GF-D8 (cell line): Measurements from ENCODE around the gene PSORS1C1.
"Not testable (repeated sequence)": the region's sequence is repeated elsewhere in the genome, so short reads cannot be mapped to it uniquely, and the experiment has no call there.

ENCODE experiments used
- DNase-seq: peaks from one replicate; lab custom pipeline; 2025; lab: John Stamatoyannopoulos, UW

PSORS1C1 gene

DNA sequence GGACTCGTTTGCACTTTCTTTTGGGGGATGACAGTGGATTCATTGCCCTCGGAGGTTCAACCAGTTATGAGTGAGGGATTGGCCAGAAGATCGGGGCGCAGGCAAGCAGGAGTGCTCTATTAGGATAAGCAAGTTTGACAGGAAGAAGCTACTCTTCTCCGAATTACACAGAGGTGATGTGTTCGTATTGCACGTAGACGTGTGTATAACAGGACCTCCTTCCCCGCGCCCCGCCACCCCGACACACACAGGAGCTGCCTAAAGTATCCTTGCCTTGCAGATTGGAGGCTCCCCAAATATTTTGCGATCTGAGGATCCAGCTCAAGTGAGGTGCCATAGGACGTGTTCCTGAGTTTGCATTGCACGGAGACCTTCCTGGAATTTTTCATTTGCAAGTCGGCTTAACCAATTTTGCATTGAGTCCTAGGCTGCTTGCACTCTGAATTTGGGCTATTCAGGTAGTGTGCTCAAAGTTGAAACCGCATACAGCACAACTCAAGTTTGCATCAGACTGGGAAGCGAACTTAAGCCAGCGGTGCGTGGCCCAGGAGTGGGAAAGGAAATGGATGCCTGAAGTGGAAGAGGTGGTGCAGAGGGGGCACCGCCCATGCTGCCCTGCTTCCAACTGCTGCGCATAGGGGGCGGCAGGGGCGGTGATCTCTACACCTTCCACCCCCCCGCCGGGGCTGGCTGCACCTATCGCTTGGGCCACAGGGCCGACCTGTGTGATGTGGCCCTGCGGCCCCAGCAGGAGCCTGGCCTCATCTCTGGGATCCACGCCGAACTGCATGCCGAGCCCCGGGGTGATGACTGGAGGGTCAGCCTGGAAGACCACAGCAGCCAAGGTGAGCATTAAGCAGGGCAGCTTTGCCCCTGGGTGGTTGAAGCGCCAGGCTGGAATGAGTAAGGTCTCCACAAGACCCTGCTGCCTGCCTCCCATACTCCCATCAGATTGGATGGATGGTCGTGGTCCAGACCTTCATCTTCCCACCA lies 44.6 kb downstream of the PSORS1C1 start:
- no peak for DNase-seq

DNA sequence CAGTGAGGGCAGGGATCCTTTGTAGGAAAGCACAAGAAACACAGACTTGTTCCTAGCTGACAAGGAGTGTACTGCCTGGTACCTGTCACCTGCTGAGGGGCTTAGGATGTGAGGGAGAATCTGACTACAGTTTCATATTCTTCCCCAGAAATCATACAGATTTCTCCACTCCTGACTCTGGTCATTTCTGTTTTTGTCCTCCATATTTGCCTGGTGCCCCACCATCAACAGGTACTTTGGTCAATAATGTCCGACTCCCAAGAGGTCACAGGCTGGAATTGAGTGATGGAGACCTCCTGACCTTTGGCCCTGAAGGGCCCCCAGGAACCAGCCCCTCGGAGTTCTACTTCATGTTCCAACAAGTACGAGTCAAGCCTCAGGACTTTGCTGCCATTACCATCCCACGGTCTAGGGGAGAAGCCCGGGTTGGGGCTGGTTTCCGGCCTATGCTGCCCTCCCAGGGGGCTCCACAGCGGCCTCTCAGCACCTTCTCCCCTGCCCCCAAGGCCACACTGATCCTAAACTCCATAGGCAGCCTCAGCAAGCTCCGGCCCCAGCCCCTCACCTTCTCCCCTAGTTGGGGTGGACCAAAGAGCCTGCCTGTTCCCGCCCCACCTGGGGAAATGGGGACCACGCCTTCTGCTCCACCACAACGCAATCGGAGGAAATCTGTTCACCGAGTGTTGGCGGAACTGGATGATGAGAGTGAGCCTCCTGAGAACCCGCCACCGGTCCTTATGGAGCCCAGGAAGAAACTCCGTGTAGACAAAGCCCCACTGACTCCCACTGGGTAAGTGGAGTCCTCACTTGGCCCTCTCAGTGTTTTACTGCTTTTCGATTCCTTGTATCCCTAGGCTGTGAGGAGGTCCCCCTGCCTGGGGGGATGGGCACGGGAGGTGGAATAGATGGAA lies 46.9 kb downstream of the PSORS1C1 start:
- DNase-seq: no peak

DNA sequence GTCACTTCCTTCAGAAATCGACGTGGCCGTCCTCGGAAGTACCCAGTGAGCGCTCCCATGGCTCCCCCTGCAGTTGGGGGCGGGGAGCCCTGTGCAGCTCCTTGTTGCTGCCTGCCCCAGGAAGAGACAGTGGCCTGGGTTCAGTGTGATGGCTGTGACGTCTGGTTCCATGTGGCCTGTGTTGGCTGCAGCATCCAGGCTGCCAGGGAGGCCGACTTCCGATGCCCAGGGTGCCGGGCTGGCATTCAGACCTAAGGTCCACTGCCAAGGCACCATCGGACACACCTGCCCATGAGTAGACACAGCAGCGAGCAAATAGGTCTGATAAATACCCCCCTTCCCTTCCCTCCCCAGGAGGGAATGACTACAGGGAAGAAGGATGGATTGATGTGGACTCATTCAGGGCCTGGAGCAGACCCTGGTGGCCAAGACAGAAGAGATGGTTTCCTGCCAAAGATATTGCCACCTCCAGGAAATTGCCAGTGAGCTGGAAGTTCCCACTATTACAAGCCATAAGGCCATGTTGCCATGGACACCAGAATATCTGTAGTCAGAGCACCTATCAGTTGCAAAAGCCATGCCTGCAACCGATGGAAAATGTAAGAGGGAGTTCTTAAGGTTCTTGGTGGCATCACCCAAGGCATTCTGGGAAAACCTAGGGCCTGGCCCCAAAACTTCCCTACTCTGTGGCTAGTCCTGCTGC lies 48.0 kb downstream of the PSORS1C1 start:
- DNase-seq: no peak

DNA sequence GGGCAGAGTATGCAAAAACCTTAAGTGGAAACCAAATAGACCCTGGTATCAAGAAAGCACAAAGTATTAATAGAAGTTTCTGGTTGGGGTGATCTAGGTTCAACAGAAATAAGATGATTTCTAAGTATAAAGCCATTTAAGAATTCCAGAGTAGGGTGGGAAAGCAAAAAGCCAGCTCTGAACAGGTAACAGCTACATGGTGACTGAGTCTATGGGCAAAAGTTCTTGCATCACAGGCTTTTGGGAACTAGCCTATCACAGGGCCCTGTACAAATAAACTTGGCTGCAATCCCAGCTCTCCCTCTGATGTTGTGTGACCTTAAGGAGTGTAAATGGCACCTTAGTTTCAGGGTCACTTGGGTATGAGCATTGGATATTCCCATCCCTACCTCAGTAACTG lies 49.3 kb downstream of the PSORS1C1 start:
- no peak for DNase-seq

DNA sequence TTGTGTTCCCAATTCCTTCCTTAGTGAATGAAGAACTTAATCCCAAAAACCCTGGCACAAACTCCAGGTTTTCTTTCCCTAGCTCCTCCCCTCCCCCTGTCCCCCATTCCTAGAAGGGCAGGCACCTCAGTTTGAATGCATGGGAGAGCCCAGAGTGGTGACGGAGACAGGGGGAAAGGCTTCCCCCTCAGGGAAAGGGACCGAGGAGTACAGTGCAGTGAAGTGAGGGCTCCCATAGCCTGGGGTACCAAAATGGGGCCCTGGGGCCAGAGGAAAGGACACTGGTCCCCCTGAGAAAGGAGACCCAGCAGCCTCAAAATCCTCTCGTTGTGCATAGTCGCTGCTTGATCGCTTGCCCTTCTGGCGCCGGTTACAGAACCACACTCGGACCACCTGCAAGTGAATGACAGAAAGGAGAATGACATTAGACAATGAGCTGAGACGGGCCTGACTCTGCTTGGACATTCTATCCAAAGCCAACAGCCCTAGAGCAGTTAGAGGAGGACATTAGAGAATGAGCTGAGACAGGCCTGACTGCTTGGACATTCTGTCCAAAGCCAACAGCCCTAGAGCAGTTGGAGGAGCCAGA lies 50.0 kb downstream of the PSORS1C1 start:
- not testable (repeated sequence) for DNase-seq

DNA sequence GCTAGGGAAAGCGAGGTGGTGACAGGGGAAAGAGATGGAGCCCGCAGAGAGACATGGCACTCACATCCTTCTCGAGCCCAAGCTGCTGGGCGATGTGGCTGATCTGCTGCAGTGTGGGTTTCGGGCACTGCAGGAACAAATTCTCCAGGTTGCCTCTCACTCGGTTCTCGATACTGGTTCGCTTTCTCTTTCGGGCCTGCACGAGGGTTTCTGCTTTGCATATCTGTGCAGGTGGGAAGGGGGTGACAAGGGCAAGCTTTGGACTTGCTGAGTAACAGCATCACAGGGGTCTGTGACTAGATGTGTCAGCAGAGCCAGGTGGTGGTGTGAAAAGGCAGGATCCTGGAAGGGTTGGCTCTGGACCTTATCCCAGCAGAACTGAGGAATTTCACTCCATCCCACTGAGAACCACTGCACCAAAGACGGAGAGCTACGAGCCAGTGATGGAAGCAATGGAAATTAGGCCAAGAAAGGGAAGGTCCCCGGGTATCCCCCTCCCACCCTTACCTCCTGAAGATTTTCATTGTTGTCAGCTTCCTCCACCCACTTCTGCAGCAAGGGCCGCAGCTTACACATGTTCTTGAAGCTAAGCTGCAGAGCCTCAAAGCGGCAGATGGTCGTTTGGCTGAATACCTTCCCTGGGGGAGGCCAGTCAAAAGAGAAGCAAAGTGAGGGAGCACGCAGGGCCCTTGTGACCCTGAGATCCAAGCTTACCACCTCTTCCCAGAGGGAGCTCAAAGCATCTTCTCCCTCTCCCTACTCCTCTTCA lies 50.6 kb downstream of the PSORS1C1 start:
- not testable (repeated sequence) for DNase-seq

DNA sequence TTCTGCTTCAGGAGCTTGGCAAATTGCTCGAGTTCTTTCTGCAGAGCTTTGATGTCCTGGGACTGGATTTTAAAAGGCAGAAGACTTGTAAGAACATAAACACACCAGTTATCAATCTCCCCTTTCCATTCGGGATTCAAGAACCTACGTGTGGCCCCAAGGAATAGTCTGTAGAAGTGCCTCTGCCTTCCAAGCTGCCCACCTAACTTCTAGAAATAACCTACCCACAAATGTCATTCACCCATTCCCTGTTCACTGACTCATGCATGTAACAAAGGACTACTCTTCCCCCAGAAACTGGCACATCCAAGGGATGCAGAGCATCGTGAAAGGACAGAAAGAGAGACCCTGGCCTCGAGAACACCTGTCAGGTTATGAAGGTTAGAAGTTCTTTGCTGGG lies 51.4 kb downstream of the PSORS1C1 start:
- DNase-seq: no peak

DNA sequence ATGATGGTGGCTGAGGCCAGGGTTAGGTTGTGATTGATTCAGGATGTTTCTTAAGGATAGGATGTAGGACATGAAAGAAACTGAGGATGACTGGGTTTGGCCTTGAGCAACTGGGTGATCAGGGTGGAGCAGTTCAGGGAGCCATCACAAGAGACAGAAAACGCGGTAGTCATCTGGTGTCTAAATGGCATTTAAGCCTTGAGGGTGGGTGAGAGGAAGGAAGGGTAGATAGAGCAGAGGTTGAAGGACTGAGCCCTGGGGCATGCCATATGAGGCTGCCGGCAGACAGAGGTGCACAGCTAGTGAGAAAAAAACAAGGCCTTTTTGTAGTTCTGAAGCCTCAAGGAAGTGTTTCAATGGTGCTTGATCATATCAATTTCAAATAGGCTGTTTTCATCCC lies 54.0 kb downstream of the PSORS1C1 start:
- DNase-seq: no peak

DNA sequence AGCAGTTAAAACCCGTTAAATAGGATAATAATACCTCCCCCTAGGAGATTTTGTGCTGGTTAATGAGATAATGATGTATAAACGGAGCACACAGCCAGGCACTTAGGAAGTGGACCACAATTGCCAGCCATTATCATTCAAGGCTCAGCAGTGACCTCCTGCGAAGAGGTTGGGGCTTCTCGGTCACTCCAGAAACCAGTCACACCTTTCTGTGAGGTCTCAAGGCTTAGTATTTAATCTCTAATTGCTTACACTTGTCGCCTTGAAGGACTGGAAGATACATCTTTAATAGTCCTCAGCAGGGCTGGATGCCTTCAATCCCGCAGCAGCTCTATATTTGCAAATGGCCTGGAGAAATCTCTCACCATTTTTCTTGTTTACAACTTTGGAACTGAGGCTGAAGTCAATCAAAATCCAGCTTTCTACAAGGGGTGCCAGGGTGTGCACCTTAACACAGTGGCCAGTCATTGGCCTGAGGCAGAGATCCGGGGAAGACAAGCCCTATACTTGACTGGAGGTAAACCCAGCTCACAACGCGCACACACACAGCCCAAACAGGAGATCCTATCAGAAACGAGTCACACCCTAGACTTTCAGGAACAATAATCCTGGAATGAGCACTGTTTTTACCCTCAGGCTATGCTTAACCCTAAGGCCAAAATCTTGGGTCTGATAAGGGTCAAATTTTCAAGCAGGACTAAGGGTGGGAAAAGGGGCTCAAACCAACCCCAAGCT lies 54.7 kb downstream of the PSORS1C1 start:
- DNase-seq: no peak

DNA sequence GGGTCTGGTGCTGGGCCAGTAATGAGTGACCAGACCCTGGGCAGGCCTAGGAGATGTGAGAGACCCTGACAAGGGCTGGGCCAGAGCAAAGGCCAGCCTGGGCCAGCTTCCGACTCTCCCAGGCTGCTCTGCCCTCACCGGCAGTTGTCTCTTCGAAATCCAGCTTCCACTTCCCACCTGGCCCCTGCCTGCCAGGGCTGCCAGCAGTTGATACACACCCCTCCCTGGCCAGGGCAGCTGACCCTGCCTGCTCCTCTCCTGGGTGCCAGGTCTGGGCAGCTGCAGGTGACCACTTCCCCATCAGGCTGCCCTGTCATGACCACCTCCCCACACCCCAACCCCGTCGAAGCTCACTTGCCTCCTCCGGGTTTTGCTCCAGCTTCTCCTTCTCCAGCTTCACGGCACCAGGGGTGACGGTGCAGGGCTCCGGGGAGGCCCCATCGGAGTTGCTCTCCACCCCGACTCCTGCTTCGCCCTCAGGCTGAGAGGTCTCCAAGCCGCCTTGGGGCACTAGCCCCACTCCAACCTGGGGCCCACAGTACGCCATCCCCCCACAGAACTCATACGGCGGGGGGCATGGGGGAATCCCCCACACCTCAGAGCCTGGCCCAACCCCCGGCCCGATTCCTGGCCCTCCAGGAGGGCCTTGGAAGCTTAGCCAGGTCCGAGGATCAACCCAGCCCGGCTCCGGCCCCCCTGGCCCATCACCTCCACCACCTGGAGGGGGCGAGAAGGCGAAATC lies 55.4 kb downstream of the PSORS1C1 start:
- not testable (repeated sequence) for DNase-seq

DNA sequence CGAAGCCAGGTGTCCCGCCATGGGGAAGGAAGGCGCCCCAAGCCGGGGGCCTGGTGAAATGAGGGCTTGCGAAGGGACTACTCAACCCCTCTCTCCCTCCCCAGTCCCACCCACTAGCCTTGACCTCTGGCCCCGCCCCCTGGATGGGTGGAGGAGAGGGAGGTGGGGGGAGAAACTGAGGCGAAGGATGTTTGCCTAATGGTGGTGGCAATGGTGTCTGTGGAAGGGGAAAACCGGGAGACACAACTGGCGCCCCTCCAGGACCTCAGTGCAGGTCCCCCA lies 55.9 kb downstream of the PSORS1C1 start, which contains the start of gene POU5F1:
Gene POU5F1 (minus strand): TSS at position 83 of the 282 bp plus-strand sequence. CDS start 62 bp downstream, at position 21.
- DNase-seq: no peak

DNA sequence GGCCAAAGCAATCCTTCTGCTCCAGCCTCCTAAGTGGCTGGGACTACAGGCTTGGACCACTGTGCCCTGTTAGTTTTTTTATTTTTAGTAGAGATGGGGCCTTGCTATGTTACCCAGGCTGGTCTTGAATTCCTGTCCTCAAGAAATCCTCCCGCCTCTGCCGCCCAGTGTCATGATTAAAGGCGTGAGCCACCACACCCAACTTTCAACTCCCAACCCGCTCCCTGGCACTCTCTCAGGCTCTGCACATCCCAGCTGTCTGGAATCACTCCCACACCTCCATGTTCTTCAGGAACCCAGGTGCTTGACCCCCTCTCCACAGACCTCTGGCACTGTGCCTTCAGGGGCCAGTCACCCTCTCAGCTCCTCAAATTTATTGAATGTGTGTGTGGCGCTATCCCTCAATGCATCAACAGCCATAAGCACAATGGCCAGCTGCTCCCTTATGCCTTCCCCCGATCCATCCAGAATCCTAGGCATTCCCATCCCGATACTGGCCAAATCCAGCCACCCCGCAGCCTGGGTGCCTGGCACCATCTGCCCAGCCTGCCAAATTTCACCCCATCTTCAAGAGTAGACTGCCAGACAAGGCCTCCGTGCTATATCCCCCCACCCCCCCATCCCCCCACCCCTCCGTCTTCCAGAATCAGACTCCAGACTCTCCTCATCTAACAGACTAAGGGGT lies 56.5 kb downstream of the PSORS1C1 start:
- DNase-seq: no peak

DNA sequence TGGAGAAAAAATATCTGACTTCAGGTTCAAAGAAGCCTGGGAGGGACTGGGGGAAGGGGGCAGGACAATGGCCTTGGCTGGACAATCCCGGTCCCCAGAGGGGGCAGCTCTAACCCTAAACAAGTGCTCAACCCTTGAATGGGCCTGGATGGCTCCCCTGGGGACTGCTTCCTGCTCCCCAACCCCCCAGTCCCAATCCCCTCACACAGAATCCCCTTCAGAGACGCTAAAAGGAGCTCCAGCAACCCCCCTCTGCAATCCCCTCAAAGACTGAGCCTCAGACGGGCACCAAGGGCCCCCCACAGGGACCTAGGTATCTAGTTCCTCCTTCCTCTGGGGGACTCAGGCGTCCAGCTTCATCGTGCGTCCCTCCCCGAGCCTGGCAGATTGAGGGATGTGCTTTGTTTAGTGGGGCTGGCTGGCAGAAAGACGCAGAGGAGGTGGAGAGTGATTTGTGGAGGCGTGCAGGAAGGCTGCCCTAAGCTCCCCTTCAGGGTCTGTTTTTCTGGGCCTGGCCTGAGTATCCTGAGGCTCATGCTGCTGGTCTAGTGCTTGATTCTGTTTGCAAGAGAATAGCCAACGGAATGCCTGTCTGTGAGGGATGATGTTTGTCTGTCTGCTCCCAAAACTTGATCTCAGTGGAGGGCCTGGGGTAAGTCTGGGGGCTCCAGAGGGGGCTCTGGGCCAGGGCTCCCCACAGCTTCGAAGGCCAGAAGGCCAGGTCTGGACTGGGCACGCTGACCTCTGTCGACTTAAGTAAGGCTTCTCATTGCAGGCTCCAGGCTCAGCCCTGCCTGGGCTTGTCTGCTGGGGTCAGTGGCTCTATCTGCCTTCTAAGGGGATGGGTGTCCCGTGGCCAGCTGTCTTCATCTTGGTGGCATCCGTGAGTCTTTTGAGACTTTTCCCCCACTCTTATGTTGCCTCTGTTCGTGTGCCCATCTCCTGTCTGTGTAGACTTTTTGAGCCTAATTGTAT lies 57.6 kb downstream of the PSORS1C1 start:
- DNase-seq: no peak

DNA sequence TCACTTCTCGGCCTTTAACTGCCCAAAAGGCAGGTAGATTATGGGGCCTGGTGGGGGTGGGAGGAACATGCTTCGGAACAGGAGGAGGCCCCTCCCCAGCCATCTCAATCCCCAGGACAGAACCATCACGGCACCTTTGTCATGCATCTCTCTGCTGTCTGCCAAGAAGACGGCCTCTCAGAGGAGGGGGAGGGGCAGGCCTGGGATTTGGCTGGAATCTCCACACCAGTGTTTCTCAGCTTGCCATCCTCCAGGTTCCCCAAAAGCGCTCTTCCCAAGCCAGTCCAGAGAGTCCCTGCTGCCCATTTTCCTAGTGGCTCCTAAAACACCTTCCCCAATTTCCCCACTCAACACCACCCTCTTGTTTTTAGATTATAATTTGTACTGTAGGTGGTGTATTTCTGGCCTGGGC lies 58.4 kb downstream of the PSORS1C1 start:
- no peak for DNase-seq

DNA sequence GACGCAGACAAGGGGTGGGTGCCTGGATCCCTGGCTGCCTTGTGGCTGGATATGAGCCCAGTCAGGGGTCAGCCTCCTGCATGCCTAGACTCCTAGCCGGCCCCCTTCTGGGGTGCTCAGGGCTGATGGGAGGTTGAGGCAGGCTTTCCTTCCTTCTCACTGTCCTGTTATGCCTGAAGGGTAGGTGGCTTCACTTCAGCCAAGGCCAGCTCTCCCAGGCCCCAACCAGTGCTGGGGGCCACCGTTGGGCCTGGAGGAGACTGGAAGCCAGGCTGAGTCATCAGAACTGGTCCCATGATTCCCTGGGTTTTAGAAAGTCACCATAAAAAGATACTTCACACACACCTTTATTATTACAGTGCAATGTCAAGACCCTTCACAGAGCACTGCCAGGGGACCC lies 58.8 kb downstream of the PSORS1C1 start:
- DNase-seq: no peak

DNA sequence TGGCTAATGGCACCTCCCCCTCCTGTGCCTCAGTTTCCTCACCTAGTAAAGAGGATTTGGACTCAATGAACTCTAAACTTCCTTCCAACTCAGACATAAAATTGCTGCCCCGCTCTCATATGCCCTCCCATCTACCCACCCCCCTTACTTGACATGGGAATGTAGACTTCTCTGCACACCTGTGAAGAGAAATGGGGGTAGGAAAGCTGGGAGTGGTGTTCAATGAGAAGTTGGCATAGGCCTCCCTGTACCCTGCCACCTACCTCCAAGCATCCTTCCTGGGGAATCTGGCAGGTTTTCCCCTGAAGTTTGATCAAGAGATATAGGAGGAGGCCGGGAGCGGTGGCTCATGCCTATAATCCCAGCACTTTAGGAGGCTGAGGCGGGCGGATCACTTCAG lies 59.8 kb downstream of the PSORS1C1 start:
- DNase-seq: no peak

DNA sequence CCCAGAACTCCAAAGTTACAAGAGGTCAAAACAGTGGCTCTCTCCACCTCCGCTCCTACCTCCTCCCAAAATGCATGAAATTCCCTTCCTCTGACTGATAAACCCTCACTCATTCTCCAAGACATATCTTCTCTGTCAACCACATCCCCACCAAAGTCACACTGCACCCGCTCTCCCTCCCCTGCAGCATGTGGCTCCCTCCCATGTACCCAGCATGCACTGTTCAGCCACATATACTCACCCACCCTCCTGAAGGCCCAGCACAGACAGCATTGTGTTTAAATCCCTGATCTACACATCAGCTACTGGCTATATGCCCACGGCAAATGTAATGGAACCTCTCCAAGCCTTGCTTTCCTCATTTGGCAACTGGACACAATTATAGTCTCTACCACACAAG lies 61.4 kb downstream of the PSORS1C1 start:
- DNase-seq: no peak
